NB4 (cell line): ENCODE data around the gene PLA2G12A.

Experiments used
- DNase-seq: peaks from one replicate; pipeline ENCODE4 v3.0.0; 2010; ENCODE audit warnings: low read depth
- H3K4me3 ChIP-seq: one replicate; pipeline ENCODE4 v1.5.1; 2011; ENCODE audit warnings: mild to moderate bottlenecking, low read depth, low read length, moderate library complexity
- MAX ChIP-seq: IDR thresholded peaks from 2 replicates; pipeline ENCODE4 v1.6.1; 2011; ENCODE audit warnings: low read depth, low read length
- MYC ChIP-seq: IDR thresholded peaks from 2 replicates; pipeline ENCODE4 v1.6.1; 2011; ENCODE audit warnings: low read depth, low read length
- POLR2A ChIP-seq: IDR thresholded peaks from 2 replicates; pipeline ENCODE4 v1.6.1; 2011; ENCODE audit warnings: mild to moderate bottlenecking; ENCODE audit not compliant: insufficient read length; ENCODE audit errors: extremely low read depth
- TF ChIP-seq, protein P1 (sequence below): IDR thresholded peaks from one replicate; pipeline ENCODE4 v1.5.1; 2012; ENCODE audit warnings: low read depth, low read length

Gene PLA2G12A

GRCh38 chr4:109746728-109747127 is 16.9 kb upstream of the PLA2G12A start:
- H3K4me3 ChIP-seq = no peak overlapping the region
- no peak for TF ChIP-seq MYC
- TF ChIP-seq, protein P1, sequence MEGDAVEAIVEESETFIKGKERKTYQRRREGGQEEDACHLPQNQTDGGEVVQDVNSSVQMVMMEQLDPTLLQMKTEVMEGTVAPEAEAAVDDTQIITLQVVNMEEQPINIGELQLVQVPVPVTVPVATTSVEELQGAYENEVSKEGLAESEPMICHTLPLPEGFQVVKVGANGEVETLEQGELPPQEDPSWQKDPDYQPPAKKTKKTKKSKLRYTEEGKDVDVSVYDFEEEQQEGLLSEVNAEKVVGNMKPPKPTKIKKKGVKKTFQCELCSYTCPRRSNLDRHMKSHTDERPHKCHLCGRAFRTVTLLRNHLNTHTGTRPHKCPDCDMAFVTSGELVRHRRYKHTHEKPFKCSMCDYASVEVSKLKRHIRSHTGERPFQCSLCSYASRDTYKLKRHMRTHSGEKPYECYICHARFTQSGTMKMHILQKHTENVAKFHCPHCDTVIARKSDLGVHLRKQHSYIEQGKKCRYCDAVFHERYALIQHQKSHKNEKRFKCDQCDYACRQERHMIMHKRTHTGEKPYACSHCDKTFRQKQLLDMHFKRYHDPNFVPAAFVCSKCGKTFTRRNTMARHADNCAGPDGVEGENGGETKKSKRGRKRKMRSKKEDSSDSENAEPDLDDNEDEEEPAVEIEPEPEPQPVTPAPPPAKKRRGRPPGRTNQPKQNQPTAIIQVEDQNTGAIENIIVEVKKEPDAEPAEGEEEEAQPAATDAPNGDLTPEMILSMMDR = no peak
- TF ChIP-seq MAX = no peak
- no peak for TF ChIP-seq POLR2A
- no peak for DNase-seq

- DNase-seq = no peak
- no peak overlapping the region for H3K4me3 ChIP-seq
- TF ChIP-seq MYC = no peak
- no peak for TF ChIP-seq POLR2A
- TF ChIP-seq, protein P1 = no peak
- TF ChIP-seq MAX = no peak
These were observed 16.0 kb upstream of the PLA2G12A start for GRCh38 chr4:109745830-109746229.

DNA sequence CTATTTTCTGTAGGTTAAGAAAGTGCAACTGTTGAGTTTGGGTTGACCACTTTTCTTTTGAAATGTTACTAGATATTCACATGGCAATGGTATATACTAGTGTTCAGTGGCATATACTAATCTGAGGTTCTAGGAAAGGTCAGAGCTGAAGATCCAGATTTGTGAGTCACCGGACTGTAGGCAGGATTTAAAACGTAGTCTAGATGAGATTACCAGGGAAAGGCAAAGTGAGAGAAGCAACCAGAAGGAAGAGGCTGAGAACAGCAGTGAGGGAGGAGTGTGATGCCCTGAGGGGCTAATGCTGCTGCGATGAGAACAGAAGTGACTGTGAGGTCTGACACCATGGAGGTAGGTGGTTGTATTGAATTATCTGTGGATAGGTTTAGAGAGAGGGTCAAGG is 9.7 kb upstream of the PLA2G12A start:
- no peak overlapping the region for H3K4me3 ChIP-seq

DNA sequence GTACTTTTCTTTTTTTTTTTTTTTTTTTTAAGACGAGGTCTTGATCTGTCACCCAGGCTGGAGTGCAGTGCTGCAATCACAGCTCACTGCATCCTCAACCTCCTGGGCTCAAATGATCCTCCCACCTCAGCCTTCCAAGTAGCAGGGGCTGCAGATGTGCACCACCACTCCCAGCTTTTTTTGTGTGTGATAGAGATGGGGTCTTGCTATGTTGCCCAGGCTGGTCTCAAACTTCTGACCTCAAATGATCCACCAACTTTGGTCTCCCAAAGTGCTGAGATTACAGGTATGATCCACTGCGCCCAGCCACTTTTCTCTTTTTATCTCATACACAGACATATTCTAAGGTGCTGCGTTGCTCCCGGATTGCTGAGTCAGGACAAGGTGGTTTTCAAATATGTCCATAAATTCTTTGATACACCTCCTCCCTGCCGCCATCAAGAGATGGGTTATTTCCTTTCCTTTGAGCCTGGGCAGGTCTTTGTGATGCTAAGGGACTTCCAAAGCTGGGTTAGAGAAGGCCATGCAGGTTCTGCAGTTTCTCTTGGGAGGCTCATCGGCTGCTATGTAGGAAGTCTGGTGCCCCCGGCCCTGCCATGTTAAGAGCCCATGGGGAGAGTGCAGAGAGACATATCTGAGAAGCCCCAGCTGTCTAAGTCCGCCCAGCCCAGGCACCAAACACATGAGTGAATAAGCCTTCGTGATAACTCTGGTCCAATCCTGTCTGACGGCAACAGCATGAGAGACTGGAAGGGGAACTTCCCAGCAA is 8.4 kb upstream of the PLA2G12A start:
- no peak overlapping the region for H3K4me3 ChIP-seq
- DNase-seq = no peak
- TF ChIP-seq, protein P1 = no peak
- TF ChIP-seq POLR2A (no peak), MAX (no peak), MYC (no peak)

More for the DNA sequence above, 9.7 kb upstream of the PLA2G12A start:
- TF ChIP-seq MAX = no peak
- TF ChIP-seq POLR2A = no peak
- no peak for TF ChIP-seq MYC
- TF ChIP-seq, protein P1 = no peak
- no peak for DNase-seq

GRCh38 chr4:109735566-109736365 is 5.9 kb upstream of the PLA2G12A start:
- DNase-seq = no peak
- TF ChIP-seq, protein P1 = no peak
- TF ChIP-seq MYC = no peak
- TF ChIP-seq POLR2A = no peak
- no peak for TF ChIP-seq MAX

More at GRCh38 chr4:109735566-109736365, 5.9 kb upstream of the PLA2G12A start:
- H3K4me3 ChIP-seq = no peak overlapping the region
